Spleen (tissue), 7 donors: ENCODE results near the gene FNBP1L.

Source experiments
- POLR2AphosphoS5 ChIP-seq, 3 donors: sonication (generic); formaldehyde crosslinking; IDR thresholded peaks; one replicate each; pipeline ENCODE4 v1.5.1; 2017; ENCODE audit warnings: antibody characterized with exemption in 3 of 3
- TF ChIP-seq, protein P1 (sequence below), 11 experiments: fragments of 200-600 bp in 7 of 11; fragments of 450-650 bp in 4 of 11; sonication (generic) in 4 of 11; IDR thresholded peaks in 8 of 11; conservative IDR thresholded peaks in 3 of 11; 1 replicate in 7 of 11; 2 replicates in 4 of 11; pipeline versions ENCODE4 v1.4.0 to v1.8.0; 2016 to 2021; ENCODE audit warnings: antibody characterized with exemption in 11 of 11, inconsistent platforms in 4 of 11, mild to moderate bottlenecking in 1 of 11
- donor health status: DM: no; HTN: no; CAD: no; lungs with moderate emphysema.
- donor health status: DM: no; HTN: no; CAD: no.
- donor health status: DM: no; HTN: no; CAD: no.

DNA sequence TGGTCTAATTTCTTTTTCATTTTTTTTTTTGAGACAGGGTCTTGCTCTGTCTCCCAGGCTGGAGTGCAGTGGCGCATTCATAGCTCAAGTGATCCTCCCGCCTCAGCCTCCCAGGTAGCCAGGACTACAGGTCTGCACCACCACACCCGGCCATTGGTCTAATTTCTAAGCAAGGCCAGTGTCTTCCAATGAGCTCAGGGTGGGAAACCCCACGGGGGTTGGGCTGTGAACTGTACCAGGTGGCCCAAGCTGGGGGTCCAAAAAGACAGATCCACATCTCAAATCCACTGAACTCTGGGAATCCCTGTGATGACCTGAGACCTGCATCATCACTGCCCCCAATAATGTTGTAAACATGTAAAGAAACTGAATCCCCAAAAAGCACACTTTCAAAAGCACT lies 154.2 kb downstream of the FNBP1L start:
- no peak for TF ChIP-seq POLR2AphosphoS5 (IDR thresholded peaks at IDR 0.05)
- TF ChIP-seq, protein P1, sequence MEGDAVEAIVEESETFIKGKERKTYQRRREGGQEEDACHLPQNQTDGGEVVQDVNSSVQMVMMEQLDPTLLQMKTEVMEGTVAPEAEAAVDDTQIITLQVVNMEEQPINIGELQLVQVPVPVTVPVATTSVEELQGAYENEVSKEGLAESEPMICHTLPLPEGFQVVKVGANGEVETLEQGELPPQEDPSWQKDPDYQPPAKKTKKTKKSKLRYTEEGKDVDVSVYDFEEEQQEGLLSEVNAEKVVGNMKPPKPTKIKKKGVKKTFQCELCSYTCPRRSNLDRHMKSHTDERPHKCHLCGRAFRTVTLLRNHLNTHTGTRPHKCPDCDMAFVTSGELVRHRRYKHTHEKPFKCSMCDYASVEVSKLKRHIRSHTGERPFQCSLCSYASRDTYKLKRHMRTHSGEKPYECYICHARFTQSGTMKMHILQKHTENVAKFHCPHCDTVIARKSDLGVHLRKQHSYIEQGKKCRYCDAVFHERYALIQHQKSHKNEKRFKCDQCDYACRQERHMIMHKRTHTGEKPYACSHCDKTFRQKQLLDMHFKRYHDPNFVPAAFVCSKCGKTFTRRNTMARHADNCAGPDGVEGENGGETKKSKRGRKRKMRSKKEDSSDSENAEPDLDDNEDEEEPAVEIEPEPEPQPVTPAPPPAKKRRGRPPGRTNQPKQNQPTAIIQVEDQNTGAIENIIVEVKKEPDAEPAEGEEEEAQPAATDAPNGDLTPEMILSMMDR (IDR thresholded peaks at IDR 0.05 in 8 of 11, conservative IDR thresholded peaks at IDR 0.05 in 3 of 11) = no peak
